Tibial nerve (tissue), 4 donors: Measurements from ENCODE around the gene CLCN2. TPM values are rescaled to one million over a fixed set of nuclear protein-coding genes. Genes with fewer than 3 reads are reported as not detected.

Source experiments
- DNase-seq, 2 donors: peaks; one replicate each; pipeline ENCODE4 v3.0.0-alpha.2; 2019; ENCODE audit warnings: low spot score in 2 of 2
- H3K27ac ChIP-seq, 4 donors: fragments of 200-600 bp; sonication (generic) in 3 of 4; one replicate each; pipeline ENCODE4 v1.5.1; 2017 to 2019; ENCODE audit warnings: mild to moderate bottlenecking in 1 of 4
- H3K27me3 ChIP-seq, 2 donors: fragments of 200-600 bp; sonication (generic) in 1 of 2; one replicate each; pipeline versions ENCODE4 v1.5.1 to v1.6.0; 2017 to 2019
- H3K36me3 ChIP-seq, 3 donors: fragments of 200-600 bp; sonication (generic); one replicate each; pipeline ENCODE4 v1.5.1; 2018 to 2019
- H3K4me1 ChIP-seq, 4 donors: fragments of 200-600 bp; sonication (generic) in 3 of 4; one replicate each; pipeline ENCODE4 v1.5.1; 2017 to 2019
- H3K4me3 ChIP-seq, 4 donors: fragments of 200-600 bp; sonication (generic) in 3 of 4; one replicate each; pipeline ENCODE4 v1.5.1; 2017 to 2019; ENCODE audit warnings: mild to moderate bottlenecking in 1 of 4, moderate library complexity in 1 of 4
- H3K9me3 ChIP-seq, 4 donors: fragments of 200-600 bp; sonication (generic) in 3 of 4; one replicate each; pipeline ENCODE4 v1.5.1; 2017 to 2019
- EP300 ChIP-seq, 2 donors: sonication (generic); formaldehyde crosslinking; IDR thresholded peaks; one replicate each; pipeline ENCODE4 v1.6.1; 2017; ENCODE audit warnings: antibody characterized with exemption in 2 of 2, mild to moderate bottlenecking in 1 of 2
- POLR2A ChIP-seq, 2 donors: fragments of 450-650 bp; IDR thresholded peaks; one replicate each; pipeline ENCODE4 v1.6.1; 2017; ENCODE audit warnings: antibody characterized with exemption in 2 of 2, mild to moderate bottlenecking in 2 of 2, moderate library complexity in 2 of 2
- WGBS, 2 donors: methylation state at CpG; one replicate each; pipeline ENCODE4 v1.1.5; 2018; 5-methylcytosine and 5-hydroxymethylcytosine counted together
- total RNA-seq, 4 donors: library from RNA; depleted of rRNA; stranded (reverse); fragments of >200 nt; gene quantifications; one replicate each; pipeline ENCODE4 v1.1.0, GENCODE V29; 2016
- TF ChIP-seq, protein P1 (sequence below), 5 experiments: fragments of 200-600 bp in 3 of 5; fragments of 450-650 bp in 2 of 5; sonication (generic) in 3 of 5; IDR thresholded peaks; one replicate each; pipeline ENCODE4 v1.5.1; 2016 to 2019; ENCODE audit warnings: antibody characterized with exemption in 5 of 5, mild to moderate bottlenecking in 3 of 5, moderate library complexity in 2 of 5

CLCN2 gene
- total RNA-seq, 4 donors from 2014 or later = 51.3 to 86.3 (median 54.9) TPM

DNA sequence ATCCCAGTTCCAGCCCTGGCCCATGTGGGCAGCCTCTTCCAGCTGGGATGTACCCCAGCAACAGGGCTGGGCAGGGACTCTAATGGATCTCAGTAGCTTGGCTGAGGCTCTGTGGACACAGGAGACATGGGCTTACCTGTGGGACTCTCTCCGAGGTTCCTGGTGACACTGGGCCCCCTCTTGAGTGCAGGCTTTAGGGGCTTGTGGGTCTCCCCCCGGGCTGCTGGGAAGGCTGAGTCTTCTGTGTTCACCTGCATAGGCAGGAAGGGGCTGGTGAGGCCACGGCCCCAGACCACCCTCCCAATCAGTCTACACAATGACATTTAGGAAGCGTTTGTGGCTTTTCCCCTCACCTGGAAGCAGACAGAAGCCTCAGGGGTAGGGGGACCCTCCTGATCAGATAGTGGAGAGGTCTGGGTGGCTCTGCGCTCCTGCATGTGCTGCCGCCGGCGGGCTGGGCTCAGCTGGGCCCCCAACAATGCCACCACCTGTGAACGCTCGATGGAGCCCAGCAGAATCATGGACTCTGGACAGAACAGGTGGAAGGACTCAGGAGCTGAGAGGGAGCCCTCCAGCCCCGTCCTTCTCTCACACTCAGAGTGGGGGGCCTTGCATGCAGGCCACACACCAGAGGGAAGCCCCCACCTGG, 8.4 kb downstream of the CLCN2 start:
- TF ChIP-seq POLR2A (IDR thresholded peaks at IDR 0.05) = no peak
- TF ChIP-seq, protein P1, sequence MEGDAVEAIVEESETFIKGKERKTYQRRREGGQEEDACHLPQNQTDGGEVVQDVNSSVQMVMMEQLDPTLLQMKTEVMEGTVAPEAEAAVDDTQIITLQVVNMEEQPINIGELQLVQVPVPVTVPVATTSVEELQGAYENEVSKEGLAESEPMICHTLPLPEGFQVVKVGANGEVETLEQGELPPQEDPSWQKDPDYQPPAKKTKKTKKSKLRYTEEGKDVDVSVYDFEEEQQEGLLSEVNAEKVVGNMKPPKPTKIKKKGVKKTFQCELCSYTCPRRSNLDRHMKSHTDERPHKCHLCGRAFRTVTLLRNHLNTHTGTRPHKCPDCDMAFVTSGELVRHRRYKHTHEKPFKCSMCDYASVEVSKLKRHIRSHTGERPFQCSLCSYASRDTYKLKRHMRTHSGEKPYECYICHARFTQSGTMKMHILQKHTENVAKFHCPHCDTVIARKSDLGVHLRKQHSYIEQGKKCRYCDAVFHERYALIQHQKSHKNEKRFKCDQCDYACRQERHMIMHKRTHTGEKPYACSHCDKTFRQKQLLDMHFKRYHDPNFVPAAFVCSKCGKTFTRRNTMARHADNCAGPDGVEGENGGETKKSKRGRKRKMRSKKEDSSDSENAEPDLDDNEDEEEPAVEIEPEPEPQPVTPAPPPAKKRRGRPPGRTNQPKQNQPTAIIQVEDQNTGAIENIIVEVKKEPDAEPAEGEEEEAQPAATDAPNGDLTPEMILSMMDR (IDR thresholded peaks at IDR 0.05) = no peak
- TF ChIP-seq EP300 (IDR thresholded peaks at IDR 0.05) = no peak
- H3K4me3 ChIP-seq = no peak overlapping the region
- H3K9me3 ChIP-seq = no peaks in the 10 kb centered on the region
- peaks cover 0 to 64% (median 17%) of the 10 kb centered on the region in 4 donors for H3K4me1 ChIP-seq
- H3K27me3 ChIP-seq = no peaks in the 10 kb centered on the region
- DNase-seq = no peak
- peaks cover 0 to 55% (median 0%) of the 10 kb centered on the region in 3 donors for H3K36me3 ChIP-seq
- WGBS, 2 donors = 91% methylated on average over 9 to 11 of the region's 11 CpGs
- peak overlapping the region in 3 of 4 donors; percentile 66 to 76 (median 73) for H3K27ac ChIP-seq

DNA sequence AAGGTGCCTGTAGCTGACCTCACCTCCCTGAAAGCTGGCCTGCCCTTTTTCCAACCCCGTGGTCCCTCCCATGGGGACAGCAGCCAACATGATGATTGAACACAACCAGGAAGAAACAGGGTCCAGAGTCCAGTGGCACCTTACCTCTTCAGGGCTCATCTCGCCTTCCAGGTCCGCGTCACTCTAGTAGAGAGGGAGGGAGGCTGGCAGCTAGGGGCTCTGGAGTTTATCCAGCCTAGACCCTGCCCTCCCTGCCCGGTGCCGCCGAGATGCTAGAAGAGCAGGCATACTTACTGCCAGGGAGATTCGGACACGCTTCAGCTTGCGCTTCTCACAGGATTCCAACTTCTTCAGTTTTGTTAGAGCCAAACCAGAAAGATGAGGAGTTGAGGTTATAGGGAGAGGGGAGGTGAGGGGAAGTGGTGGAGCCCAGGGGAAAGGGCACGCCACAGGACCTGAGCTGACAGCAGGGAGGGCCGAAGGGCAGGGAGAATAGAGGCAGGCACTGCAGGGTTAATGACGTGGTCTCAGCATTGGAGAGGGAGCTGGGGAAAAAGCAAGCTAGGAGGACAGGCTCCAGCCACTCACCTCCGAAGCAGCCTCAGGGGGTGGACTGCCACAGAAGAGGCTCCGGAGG, 9.1 kb downstream of the CLCN2 start:
- Histone ChIP-seq H3K27me3 (no peaks in the 10 kb centered on the region), H3K27ac (peak overlapping the region; percentile 17 to 76 (median 70)), H3K36me3 (peaks cover 0 to 53% (median 0%) of the 10 kb centered on the region in 3 donors), H3K4me1 (peaks cover 0 to 56% (median 17%) of the 10 kb centered on the region in 4 donors), H3K9me3 (no peaks in the 10 kb centered on the region), H3K4me3 (no peak overlapping the region)
- DNase-seq = no peak
- TF ChIP-seq, protein P1 (IDR thresholded peaks at IDR 0.05) = no peak
- no peak for TF ChIP-seq EP300 (IDR thresholded peaks at IDR 0.05)
- no peak for TF ChIP-seq POLR2A (IDR thresholded peaks at IDR 0.05)
- WGBS, 2 donors = 72 to 74% methylated on average over 15 of the region's 15 CpGs

- DNase-seq = no peak
- WGBS, 2 donors = 34 to 39% methylated on average over 9 of the region's 9 CpGs
- TF ChIP-seq POLR2A (IDR thresholded peaks at IDR 0.05) = no peak
- TF ChIP-seq EP300 (IDR thresholded peaks at IDR 0.05) = no peak
- TF ChIP-seq, protein P1 (IDR thresholded peaks at IDR 0.05) = no peak
- H3K27me3 ChIP-seq = no peaks in the 10 kb centered on the region
- peaks cover 0 to 54% (median 17%) of the 10 kb centered on the region in 4 donors for H3K4me1 ChIP-seq
- H3K4me3 ChIP-seq = no peak overlapping the region
- H3K9me3 ChIP-seq = no peaks in the 10 kb centered on the region
- peak overlapping the region; percentile 17 to 76 (median 70) for H3K27ac ChIP-seq
- peaks cover 0 to 48% (median 0%) of the 10 kb centered on the region in 3 donors for H3K36me3 ChIP-seq
Measured at GRCh38 chr3:184351511-184352148, 9.8 kb downstream of the CLCN2 start.

DNA sequence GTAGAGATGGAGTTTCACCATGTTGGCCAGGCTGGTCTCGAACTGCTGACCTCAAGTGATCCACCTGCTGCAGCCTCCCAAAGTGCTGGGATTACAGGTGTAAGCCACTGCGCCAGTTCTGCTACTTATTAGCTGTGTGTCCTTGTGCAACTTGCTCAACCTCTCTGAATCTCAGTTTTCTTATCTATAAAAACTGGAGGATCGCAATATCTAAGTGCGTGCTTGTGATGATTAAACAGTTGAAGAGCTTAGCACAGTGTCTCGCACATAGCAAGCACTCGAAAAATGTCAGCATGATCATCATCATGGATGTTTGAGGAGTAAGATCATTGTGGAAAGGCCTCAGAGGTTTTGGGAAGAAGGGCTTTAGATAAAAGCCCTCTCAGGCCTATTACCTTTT, 10.8 kb downstream of the CLCN2 start:
- Histone ChIP-seq H3K27ac (peak overlapping the region in 2 of 4 donors; percentile 66 to 73), H3K4me3 (no peak overlapping the region), H3K9me3 (no peaks in the 10 kb centered on the region), H3K27me3 (no peaks in the 10 kb centered on the region), H3K36me3 (peaks cover 0 to 44% (median 0%) of the 10 kb centered on the region in 3 donors), H3K4me1 (peaks cover 0 to 53% (median 19%) of the 10 kb centered on the region in 4 donors)
- 87 to 88% methylated on average over 6 of the region's 6 CpGs for WGBS, 2 donors
- DNase-seq = no peak
- TF ChIP-seq POLR2A (IDR thresholded peaks at IDR 0.05) = no peak
- no peak for TF ChIP-seq EP300 (IDR thresholded peaks at IDR 0.05)
- TF ChIP-seq, protein P1 (IDR thresholded peaks at IDR 0.05) = no peak
